Measurements from ENCODE around the gene ELAVL1. TPM values are rescaled to one million over a fixed set of nuclear protein-coding genes. Genes with fewer than 3 reads are reported as not detected.
"Not testable (repeated sequence)": the region's sequence is repeated elsewhere in the genome, so short reads cannot be mapped to it uniquely, and the experiment has no call there.

Gene ELAVL1
- total RNA-seq, 1 experiment from 2014 or later: 85.4 TPM

- Histone ChIP-seq H3K27me3 (ENCODE audit: control insufficient read depth, insufficient read depth, low read length) (no peaks in the 10 kb centered on the region), H3K4me3 (ENCODE audit: insufficient read depth, low read depth, low read length) (no peak overlapping the region), H3K36me3 (replicated peaks; ENCODE audit: control insufficient read depth, insufficient read depth, low read length) (peaks cover 30% of the 10 kb centered on the region)
- peak; percentile 80 for DNase-seq
Observed at GRCh38 chr19:7933411-7933810, 72.0 kb downstream of the ELAVL1 start.

GRCh38 chr19:7932930-7933300 lies 72.5 kb downstream of the ELAVL1 start:
- Histone ChIP-seq H3K4me3 (ENCODE audit: insufficient read depth, low read depth, low read length) (no peak overlapping the region), H3K36me3 (replicated peaks; ENCODE audit: control insufficient read depth, insufficient read depth, low read length) (peaks cover 30% of the 10 kb centered on the region), H3K27me3 (ENCODE audit: control insufficient read depth, insufficient read depth, low read length) (no peaks in the 10 kb centered on the region)
- peak; percentile 30 for DNase-seq

- H3K4me3 ChIP-seq (ENCODE audit: insufficient read depth, low read depth, low read length): no peak overlapping the region
- DNase-seq: peak; percentile 30
- no peaks in the 10 kb centered on the region for H3K27me3 ChIP-seq (ENCODE audit: control insufficient read depth, insufficient read depth, low read length)
- peaks cover 26% of the 10 kb centered on the region for H3K36me3 ChIP-seq (replicated peaks; ENCODE audit: control insufficient read depth, insufficient read depth, low read length)
Observed at GRCh38 chr19:7932276-7932929, 73.0 kb downstream of the ELAVL1 start.

GRCh38 chr19:7931221-7932061 lies 74.0 kb downstream of the ELAVL1 start:
- no peak for DNase-seq
- Histone ChIP-seq H3K4me3 (ENCODE audit: insufficient read depth, low read depth, low read length) (no peak overlapping the region), H3K27me3 (ENCODE audit: control insufficient read depth, insufficient read depth, low read length) (no peaks in the 10 kb centered on the region), H3K36me3 (replicated peaks; ENCODE audit: control insufficient read depth, insufficient read depth, low read length) (peaks cover 22% of the 10 kb centered on the region)

- peaks cover 22% of the 10 kb centered on the region for H3K36me3 ChIP-seq (replicated peaks; ENCODE audit: control insufficient read depth, insufficient read depth, low read length)
- H3K4me3 ChIP-seq (ENCODE audit: insufficient read depth, low read depth, low read length): no peak overlapping the region
- DNase-seq: peak; percentile 20
- H3K27me3 ChIP-seq (ENCODE audit: control insufficient read depth, insufficient read depth, low read length): no peaks in the 10 kb centered on the region
Observed at GRCh38 chr19:7930765-7931164, 74.7 kb downstream of the ELAVL1 start.

GRCh38 chr19:7930030-7930429 lies 75.4 kb downstream of the ELAVL1 start:
- H3K36me3 ChIP-seq (replicated peaks; ENCODE audit: control insufficient read depth, insufficient read depth, low read length): peaks cover 16% of the 10 kb centered on the region
- H3K27me3 ChIP-seq (ENCODE audit: control insufficient read depth, insufficient read depth, low read length); DNase-seq; H3K4me3 ChIP-seq (ENCODE audit: insufficient read depth, low read depth, low read length): not testable (repeated sequence)

GRCh38 chr19:7928741-7929701 lies 76.4 kb downstream of the ELAVL1 start:
- no peak overlapping the region for H3K4me3 ChIP-seq (ENCODE audit: insufficient read depth, low read depth, low read length)
- DNase-seq: peak; percentile 96
- H3K27me3 ChIP-seq (ENCODE audit: control insufficient read depth, insufficient read depth, low read length): no peaks in the 10 kb centered on the region
- peaks cover 16% of the 10 kb centered on the region for H3K36me3 ChIP-seq (replicated peaks; ENCODE audit: control insufficient read depth, insufficient read depth, low read length)

- Histone ChIP-seq H3K4me3 (ENCODE audit: insufficient read depth, low read depth, low read length) (no peak overlapping the region), H3K27me3 (ENCODE audit: control insufficient read depth, insufficient read depth, low read length) (no peaks in the 10 kb centered on the region), H3K36me3 (replicated peaks; ENCODE audit: control insufficient read depth, insufficient read depth, low read length) (peaks cover 13% of the 10 kb centered on the region)
- DNase-seq: no peak
Observed at GRCh38 chr19:7928334-7928706, 77.1 kb downstream of the ELAVL1 start.

- DNase-seq: peak; percentile 43
- peaks cover 10% of the 10 kb centered on the region for H3K36me3 ChIP-seq (replicated peaks; ENCODE audit: control insufficient read depth, insufficient read depth, low read length)
- H3K27me3 ChIP-seq (ENCODE audit: control insufficient read depth, insufficient read depth, low read length): no peaks in the 10 kb centered on the region
- no peak overlapping the region for H3K4me3 ChIP-seq (ENCODE audit: insufficient read depth, low read depth, low read length)
Observed at GRCh38 chr19:7927605-7928333, 77.7 kb downstream of the ELAVL1 start.

GRCh38 chr19:7926727-7927604 lies 78.5 kb downstream of the ELAVL1 start:
- no peaks in the 10 kb centered on the region for H3K27me3 ChIP-seq (ENCODE audit: control insufficient read depth, insufficient read depth, low read length)
- H3K36me3 ChIP-seq (replicated peaks; ENCODE audit: control insufficient read depth, insufficient read depth, low read length): peaks cover 4% of the 10 kb centered on the region
- H3K4me3 ChIP-seq (ENCODE audit: insufficient read depth, low read depth, low read length): no peak overlapping the region
- DNase-seq: no peak

GRCh38 chr19:7926021-7926726 lies 79.3 kb downstream of the ELAVL1 start, which contains the start of gene CTXN1:
Gene CTXN1 (minus strand): TSS chr19:7926135. CDS start chr19:7925538, 597 bp downstream.
- no peaks in the 10 kb centered on the region for H3K27me3 ChIP-seq (ENCODE audit: control insufficient read depth, insufficient read depth, low read length)
- peak within 1 kb of the TSS; percentile 43 for H3K4me3 ChIP-seq (ENCODE audit: insufficient read depth, low read depth, low read length)
- DNase-seq: peak; percentile 99
- H3K36me3 ChIP-seq (replicated peaks; ENCODE audit: control insufficient read depth, insufficient read depth, low read length): peaks cover 4% of the 10 kb centered on the region

- no peaks in the 10 kb centered on the region for H3K27me3 ChIP-seq (ENCODE audit: control insufficient read depth, insufficient read depth, low read length)
- peak; percentile 99 for DNase-seq
- no peaks in the 10 kb centered on the region; the same call in 1 of the 2 replicates for H3K36me3 ChIP-seq (replicated peaks; ENCODE audit: control insufficient read depth, insufficient read depth, low read length)
- H3K4me3 ChIP-seq (ENCODE audit: insufficient read depth, low read depth, low read length): peak overlapping the region; percentile 43
Observed at GRCh38 chr19:7925171-7925851, 80.1 kb downstream of the ELAVL1 start.

Measured in H7 (cell line).